Measurements from ENCODE around the gene SEMA5A.

- TF ChIP-seq CTCF (tag by site-specific recombination; IDR thresholded peaks at IDR 0.05) (no peak), ZNF704 (tag by site-specific recombination; IDR thresholded peaks at IDR 0.05) (no peak), ZNF544 (tag by site-specific recombination; IDR thresholded peaks at IDR 0.05) (no peak), SP7 (tag by site-specific recombination; IDR thresholded peaks at IDR 0.05) (no peak), KLF9 (tag by site-specific recombination; IDR thresholded peaks at IDR 0.05; ENCODE audit: low read depth) (no peak), ZNF121 (tag by site-specific recombination; IDR thresholded peaks at IDR 0.05) (no peak), BCL11B (tag by site-specific recombination; IDR thresholded peaks at IDR 0.05; ENCODE audit: low read depth) (no peak), ZNF24 (tag by site-specific recombination; IDR thresholded peaks at IDR 0.05) (no peak)
These were observed 552.8 kb downstream of the SEMA5A start for GRCh38 chr5:8993031-8993430.
